ENCODE measurements around the gene ATF5.

DNA sequence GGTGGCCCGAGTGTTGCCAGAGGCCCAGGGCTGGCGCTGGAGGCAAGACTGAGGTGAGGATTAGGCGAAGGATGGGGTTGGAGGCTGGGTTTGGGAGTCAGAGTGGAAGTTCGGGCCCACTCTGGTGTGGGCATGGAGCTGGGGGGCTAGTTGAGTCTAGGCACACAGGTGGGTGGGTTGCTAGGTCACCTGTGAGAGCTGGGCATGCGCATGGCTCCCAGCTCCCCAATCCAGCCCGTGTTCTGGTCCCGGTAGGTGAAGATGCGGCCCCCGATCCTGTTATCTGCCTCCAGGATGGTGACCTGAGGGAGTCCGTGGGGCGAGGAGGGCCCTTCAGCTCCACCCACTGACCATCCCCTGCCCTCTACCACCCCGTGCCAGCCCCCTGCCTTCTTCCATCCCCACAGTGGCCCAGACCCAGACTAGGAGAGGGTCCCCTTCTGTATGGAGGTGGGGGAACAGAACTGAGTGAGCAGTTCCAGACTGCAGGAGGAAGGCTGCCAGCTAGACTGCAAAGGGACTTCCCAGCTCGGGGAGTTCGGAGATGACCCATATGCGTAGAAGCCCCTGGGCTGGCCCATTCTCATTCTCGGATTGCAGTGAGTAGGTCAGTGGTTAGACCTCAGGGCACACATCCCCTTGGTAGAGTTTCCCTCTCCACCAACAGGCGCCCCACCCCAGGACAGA lies 34.0 kb upstream of the ATF5 start:
- TF ChIP-seq, protein P1, sequence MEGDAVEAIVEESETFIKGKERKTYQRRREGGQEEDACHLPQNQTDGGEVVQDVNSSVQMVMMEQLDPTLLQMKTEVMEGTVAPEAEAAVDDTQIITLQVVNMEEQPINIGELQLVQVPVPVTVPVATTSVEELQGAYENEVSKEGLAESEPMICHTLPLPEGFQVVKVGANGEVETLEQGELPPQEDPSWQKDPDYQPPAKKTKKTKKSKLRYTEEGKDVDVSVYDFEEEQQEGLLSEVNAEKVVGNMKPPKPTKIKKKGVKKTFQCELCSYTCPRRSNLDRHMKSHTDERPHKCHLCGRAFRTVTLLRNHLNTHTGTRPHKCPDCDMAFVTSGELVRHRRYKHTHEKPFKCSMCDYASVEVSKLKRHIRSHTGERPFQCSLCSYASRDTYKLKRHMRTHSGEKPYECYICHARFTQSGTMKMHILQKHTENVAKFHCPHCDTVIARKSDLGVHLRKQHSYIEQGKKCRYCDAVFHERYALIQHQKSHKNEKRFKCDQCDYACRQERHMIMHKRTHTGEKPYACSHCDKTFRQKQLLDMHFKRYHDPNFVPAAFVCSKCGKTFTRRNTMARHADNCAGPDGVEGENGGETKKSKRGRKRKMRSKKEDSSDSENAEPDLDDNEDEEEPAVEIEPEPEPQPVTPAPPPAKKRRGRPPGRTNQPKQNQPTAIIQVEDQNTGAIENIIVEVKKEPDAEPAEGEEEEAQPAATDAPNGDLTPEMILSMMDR (IDR thresholded peaks at IDR 0.05; ENCODE audit: low read depth, low read length) = no peak
- no peak for TF ChIP-seq EZH2phosphoT487 (IDR thresholded peaks at IDR 0.05; ENCODE audit: low read depth)

Data from OCI-LY3 (cell line).